Immature natural killer cell (primary cell): ENCODE data around the gene BACH2. TPM values are rescaled to one million over a fixed set of nuclear protein-coding genes. Genes with fewer than 3 reads are reported as not detected.
A peak's percentile ranks its signal among the peaks of the same experiment; 100 is the strongest.
"Not testable (repeated sequence)": the region's sequence is repeated elsewhere in the genome, so short reads cannot be mapped to it uniquely, and the experiment has no call there.

ENCODE experiments used
- DNase-seq, 3 donors: peaks; one replicate each; pipeline ENCODE4 v3.0.0; 2022; ENCODE audit warnings: mixed read lengths in 1 of 3
- H3K27ac Mint-ChIP-seq, 6 donors: one replicate each; pipeline ENCODE4 v1.8.0; 2020; ENCODE audit warnings: mixed read lengths in 6 of 6, mild to moderate bottlenecking in 5 of 6, inconsistent platforms in 4 of 6, moderate library complexity in 3 of 6
- H3K27me3 Mint-ChIP-seq, 3 donors: one replicate each; pipeline ENCODE4 v1.8.0; 2020 to 2021; ENCODE audit warnings: low read depth in 3 of 3, mild to moderate bottlenecking in 3 of 3, mixed read lengths in 3 of 3, moderate library complexity in 3 of 3, inconsistent platforms in 1 of 3
- H3K36me3 Mint-ChIP-seq, 3 donors: one replicate each; pipeline ENCODE4 v1.8.0; 2020; ENCODE audit warnings: mixed read lengths in 3 of 3, inconsistent platforms in 2 of 3, mild to moderate bottlenecking in 2 of 3
- H3K4me1 Mint-ChIP-seq, 2 donors: one replicate each; pipeline ENCODE4 v1.8.0; 2020; ENCODE audit warnings: inconsistent platforms in 2 of 2, mild to moderate bottlenecking in 2 of 2, mixed read lengths in 2 of 2, moderate library complexity in 1 of 2
- H3K4me3 Mint-ChIP-seq, 5 donors: one replicate each; pipeline ENCODE4 v1.8.0; 2020; ENCODE audit warnings: mild to moderate bottlenecking in 5 of 5, mixed read lengths in 5 of 5, inconsistent platforms in 3 of 5, moderate library complexity in 3 of 5
- H3K9me3 Mint-ChIP-seq, 6 donors: one replicate each; pipeline ENCODE4 v1.8.0; 2020; ENCODE audit warnings: mild to moderate bottlenecking in 6 of 6, mixed read lengths in 6 of 6, inconsistent platforms in 4 of 6, moderate library complexity in 3 of 6
- polyA plus RNA-seq, 3 donors: library from polyadenylated mRNA; unstranded; fragments of 300-500 nt; fragmentation: Illumina TruSeq; gene quantifications; one replicate each; pipeline ENCODE4 v1.2.3, GENCODE V29; 2021

BACH2 gene
- polyA plus RNA-seq, 3 donors from 2014 or later = 2.3 to 8.1 (median 8.0) TPM

DNA sequence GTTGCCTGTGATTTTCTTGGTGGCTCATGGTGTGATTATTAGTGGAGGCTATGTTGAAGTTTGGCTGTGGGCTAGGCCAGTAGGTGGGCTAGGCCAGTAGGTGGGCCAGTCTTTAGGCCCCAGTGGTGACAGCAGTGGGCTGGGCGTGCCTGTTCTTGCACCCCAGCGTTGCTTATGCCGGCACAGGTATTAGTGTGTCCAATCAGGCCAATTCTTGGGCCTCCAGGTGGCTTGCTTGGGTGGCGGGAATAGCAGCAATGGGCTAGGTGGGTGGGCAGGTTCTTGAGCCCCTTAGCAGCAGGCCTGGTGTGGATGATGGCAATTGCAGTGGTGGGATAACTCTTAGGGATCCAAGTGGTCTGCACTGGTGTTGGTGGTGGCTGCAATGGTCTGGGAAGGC lies 379.4 kb downstream of the BACH2 start:
- Mint-ChIP-seq H3K4me3 (no peak overlapping the region), H3K36me3 (peaks cover 5 to 13% (median 9%) of the 10 kb centered on the region in 3 donors), H3K27ac (no peak overlapping the region), H3K9me3 (peaks cover 6 to 20% (median 13%) of the 10 kb centered on the region in 6 donors), H3K4me1 (no peaks in the 10 kb centered on the region), H3K27me3 (peaks cover 1 to 5% (median 3%) of the 10 kb centered on the region in 3 donors)
- no peak for DNase-seq

- Mint-ChIP-seq H3K9me3 (peaks cover 6 to 20% (median 13%) of the 10 kb centered on the region in 6 donors), H3K4me1 (no peaks in the 10 kb centered on the region), H3K36me3 (peaks cover 5 to 13% (median 9%) of the 10 kb centered on the region in 3 donors), H3K27ac (no peak overlapping the region), H3K4me3 (no peak overlapping the region), H3K27me3 (peaks cover 1 to 5% (median 3%) of the 10 kb centered on the region in 3 donors)
- no peak for DNase-seq
Measured at GRCh38 chr6:89916136-89916920, 380.3 kb downstream of the BACH2 start.

- peaks cover 0 to 5% (median 0%) of the 10 kb centered on the region in 6 donors for H3K9me3 Mint-ChIP-seq
- no peak overlapping the region for H3K4me3 Mint-ChIP-seq
- DNase-seq = no peak
- H3K27me3 Mint-ChIP-seq = peaks cover 3 to 6% (median 4%) of the 10 kb centered on the region in 3 donors
- no peak overlapping the region for H3K27ac Mint-ChIP-seq
- peaks cover 4 to 8% of the 10 kb centered on the region in 2 donors for H3K4me1 Mint-ChIP-seq
- H3K36me3 Mint-ChIP-seq = no peaks in the 10 kb centered on the region
Measured at GRCh38 chr6:89910902-89911240, 385.8 kb downstream of the BACH2 start.

DNA sequence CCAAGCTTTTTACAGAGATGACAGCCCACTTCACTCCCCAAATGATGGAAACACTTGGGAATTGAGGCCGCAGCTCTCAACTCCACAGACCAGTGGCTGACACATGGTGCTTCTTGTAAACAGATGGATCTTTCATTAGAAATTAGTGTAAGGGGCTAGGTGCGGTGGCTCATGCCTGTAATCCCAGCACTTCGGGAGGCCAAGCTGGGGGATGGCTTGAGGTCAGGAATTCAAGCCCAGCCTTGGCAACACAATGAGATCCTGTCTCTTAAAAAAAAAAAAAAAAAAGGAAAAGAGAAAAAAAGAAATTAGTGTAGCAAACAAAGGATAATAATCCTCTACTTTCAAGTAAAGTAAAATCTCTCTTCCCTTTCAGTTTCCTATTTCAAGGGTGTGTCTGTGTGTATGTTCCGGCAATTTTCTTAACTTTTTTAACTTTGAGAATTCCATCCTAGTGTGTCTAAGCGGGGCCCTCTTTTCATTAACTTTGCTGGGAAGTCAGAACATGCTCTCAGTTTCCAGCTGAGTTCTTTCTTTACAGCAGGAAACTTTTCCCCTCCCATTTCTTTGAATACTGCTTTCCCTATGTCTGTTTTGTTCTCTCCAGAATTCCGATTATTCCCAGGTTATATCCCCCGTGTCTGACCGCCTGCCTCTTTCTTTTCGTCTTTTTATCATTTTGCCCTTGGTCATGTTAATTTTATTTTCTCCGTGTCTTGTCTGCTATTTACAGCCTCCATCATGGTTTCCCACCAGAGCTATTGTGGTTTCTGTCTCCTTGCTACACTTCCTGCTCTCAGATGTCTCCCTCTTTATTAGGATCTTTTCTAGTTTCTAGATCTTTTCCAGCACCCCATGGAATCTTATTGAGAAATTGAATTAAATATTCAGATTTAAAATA lies 386.4 kb downstream of the BACH2 start:
- H3K9me3 Mint-ChIP-seq, H3K36me3 Mint-ChIP-seq, H3K4me1 Mint-ChIP-seq, DNase-seq, H3K27me3 Mint-ChIP-seq: not testable (repeated sequence)
- peak overlapping the region in 3 of 5 donors; percentile 21 to 51 (median 23) for H3K4me3 Mint-ChIP-seq
- peak overlapping the region in 2 of 6 donors; percentile 58 to 62 for H3K27ac Mint-ChIP-seq

DNA sequence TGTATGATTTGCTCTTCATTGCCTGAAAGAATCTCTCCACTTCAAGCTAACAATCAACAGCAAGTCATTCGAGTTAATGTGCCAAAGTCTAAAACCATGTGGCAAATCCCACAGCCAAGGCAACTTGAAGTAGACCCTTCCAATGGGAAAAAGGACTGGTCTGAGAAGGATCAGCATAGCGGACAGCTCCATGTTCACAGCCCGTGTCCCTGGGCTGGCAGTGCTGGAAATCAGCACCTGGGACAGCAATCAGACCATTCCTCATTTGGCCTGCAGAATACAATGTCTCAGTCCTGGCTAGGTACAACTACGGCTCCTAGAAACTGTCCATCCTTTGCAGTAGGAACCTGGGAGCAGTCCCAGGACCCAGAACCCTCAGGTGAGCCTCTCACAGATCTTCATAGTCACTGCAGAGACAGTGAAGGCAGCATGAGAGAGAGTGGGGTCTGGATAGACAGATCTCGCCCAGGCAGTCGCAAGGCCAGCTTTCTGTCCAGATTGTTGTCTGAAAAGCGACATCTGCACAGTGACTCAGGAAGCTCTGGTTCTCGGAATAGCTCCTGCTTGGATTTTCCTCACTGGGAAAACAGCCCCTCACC lies 401.3 kb downstream of the BACH2 start:
- H3K27me3 Mint-ChIP-seq = peaks cover 6 to 23% (median 19%) of the 10 kb centered on the region in 3 donors

GRCh38 chr6:89894169-89894568 lies 402.5 kb downstream of the BACH2 start, which contains the start of gene GJA10:
GJA10 (plus strand) TSS chr6:89894469; CDS start chr6:89894469, 0 bp downstream.
- no peak within 1 kb of the TSS for H3K4me3 Mint-ChIP-seq
- H3K9me3 Mint-ChIP-seq = no peaks in the 10 kb centered on the region
- peaks cover 5 to 22% (median 13%) of the 10 kb centered on the region in 3 donors for H3K27me3 Mint-ChIP-seq
- no peaks in the 10 kb centered on the region for H3K4me1 Mint-ChIP-seq
- no peaks in the 10 kb centered on the region for H3K36me3 Mint-ChIP-seq
- DNase-seq = no peak
- no peak within 1 kb of the TSS for H3K27ac Mint-ChIP-seq

More for the DNA sequence above, 401.3 kb downstream of the BACH2 start:
- Mint-ChIP-seq H3K36me3 (no peaks in the 10 kb centered on the region), H3K9me3 (no peaks in the 10 kb centered on the region), H3K4me1 (no peaks in the 10 kb centered on the region), H3K4me3 (no peak overlapping the region), H3K27ac (no peak overlapping the region)
- DNase-seq = no peak

- peaks cover 5 to 21% (median 13%) of the 10 kb centered on the region in 3 donors for H3K27me3 Mint-ChIP-seq
- H3K27ac Mint-ChIP-seq, H3K4me3 Mint-ChIP-seq, H3K9me3 Mint-ChIP-seq, H3K36me3 Mint-ChIP-seq, DNase-seq, H3K4me1 Mint-ChIP-seq: not testable (repeated sequence)
Measured at GRCh38 chr6:89892577-89892976, 404.1 kb downstream of the BACH2 start.

GRCh38 chr6:89890845-89891528 lies 405.7 kb downstream of the BACH2 start:
- peaks cover under 1 to 18% (median 9%) of the 10 kb centered on the region in 3 donors for H3K27me3 Mint-ChIP-seq
- H3K4me1 Mint-ChIP-seq, H3K4me3 Mint-ChIP-seq, H3K9me3 Mint-ChIP-seq, DNase-seq, H3K27ac Mint-ChIP-seq, H3K36me3 Mint-ChIP-seq: not testable (repeated sequence)

GRCh38 chr6:89888871-89889270 lies 407.8 kb downstream of the BACH2 start:
- no peaks in the 10 kb centered on the region for H3K9me3 Mint-ChIP-seq
- no peaks in the 10 kb centered on the region for H3K36me3 Mint-ChIP-seq
- H3K4me1 Mint-ChIP-seq = no peaks in the 10 kb centered on the region
- no peak overlapping the region for H3K4me3 Mint-ChIP-seq
- DNase-seq = no peak
- peaks cover 2 to 15% (median 10%) of the 10 kb centered on the region in 3 donors for H3K27me3 Mint-ChIP-seq
- H3K27ac Mint-ChIP-seq = no peak overlapping the region

GRCh38 chr6:89888138-89888514 lies 408.5 kb downstream of the BACH2 start:
- H3K4me3 Mint-ChIP-seq = no peak overlapping the region
- H3K36me3 Mint-ChIP-seq = no peaks in the 10 kb centered on the region
- H3K27ac Mint-ChIP-seq = no peak overlapping the region
- peaks cover 2 to 13% (median 10%) of the 10 kb centered on the region in 3 donors for H3K27me3 Mint-ChIP-seq
- DNase-seq = no peak
- H3K9me3 Mint-ChIP-seq = no peaks in the 10 kb centered on the region
- no peaks in the 10 kb centered on the region for H3K4me1 Mint-ChIP-seq

DNA sequence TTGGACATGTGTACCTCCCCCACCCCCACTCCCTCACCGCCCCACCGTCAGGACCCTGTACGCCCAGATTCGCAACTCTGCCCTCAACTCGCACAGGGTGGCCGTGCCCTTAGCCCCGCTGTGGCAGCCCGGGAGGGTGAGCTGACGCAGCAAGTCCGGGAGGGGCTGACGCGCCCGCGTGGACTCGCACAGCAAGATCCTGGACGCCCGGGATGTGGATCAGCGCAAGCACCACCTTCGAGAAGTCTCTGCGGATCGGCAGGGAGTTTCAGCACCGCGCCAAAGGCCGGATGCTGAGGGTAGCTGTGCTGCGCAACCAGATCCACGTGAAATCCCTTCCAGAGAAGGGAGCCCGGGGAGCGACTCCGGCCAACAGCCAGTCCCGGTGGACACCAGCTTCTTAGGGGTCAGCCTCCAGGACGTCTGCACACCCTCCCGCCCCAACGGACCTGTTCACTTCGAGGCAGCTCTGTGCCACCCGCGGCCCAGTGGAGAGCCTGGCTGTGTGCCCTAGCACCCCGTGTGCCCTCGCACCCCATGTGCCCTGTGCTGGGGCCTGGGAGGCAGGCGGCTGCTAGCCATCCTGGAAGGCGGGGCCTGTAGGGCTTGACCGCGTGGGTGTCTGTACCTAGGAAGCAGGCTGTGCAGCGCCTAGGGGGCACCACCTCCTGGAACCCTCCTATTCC lies 409.0 kb downstream of the BACH2 start:
- no peak for DNase-seq

DNA sequence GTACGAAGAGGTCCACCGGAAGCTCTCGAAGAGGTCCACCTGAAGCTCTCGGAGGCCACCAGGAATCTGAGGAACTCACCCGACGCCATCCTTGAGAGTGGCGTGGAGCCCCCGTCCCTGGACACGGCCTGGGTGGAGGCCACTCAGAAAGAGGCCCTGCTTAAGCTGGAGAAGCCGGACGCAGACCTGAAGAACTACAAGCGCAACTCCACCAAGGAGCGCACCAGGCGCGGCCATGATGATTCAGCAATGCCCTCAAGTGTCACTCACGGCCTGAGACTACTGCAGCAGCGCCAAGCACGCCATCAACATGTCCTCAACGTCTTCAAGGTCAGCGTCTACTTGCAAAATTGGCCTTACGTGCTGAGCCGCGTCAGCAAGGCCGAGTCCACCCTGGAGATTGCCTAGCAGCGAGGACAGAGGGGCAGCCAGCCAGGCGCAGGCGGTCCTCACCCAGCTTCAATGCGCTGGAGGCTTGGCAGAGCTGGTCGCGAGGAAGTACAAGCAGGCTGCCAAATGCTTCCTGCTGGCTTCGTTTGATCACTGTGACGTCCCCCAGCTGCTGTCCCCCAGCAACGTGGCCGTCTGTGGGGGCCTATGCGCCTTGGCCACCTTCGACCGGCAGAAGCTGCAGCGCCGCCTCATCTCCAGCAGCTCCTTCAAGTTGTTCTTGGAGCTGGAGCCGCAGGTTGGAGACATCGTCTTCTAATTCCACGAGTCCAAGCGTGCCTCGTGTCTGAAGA lies 410.1 kb downstream of the BACH2 start:
- no peak overlapping the region for H3K4me3 Mint-ChIP-seq
- no peaks in the 10 kb centered on the region for H3K36me3 Mint-ChIP-seq
- no peaks in the 10 kb centered on the region for H3K9me3 Mint-ChIP-seq
- H3K27me3 Mint-ChIP-seq = peaks cover 2 to 12% (median 10%) of the 10 kb centered on the region in 3 donors
- no peak overlapping the region for H3K27ac Mint-ChIP-seq
- no peak for DNase-seq
- H3K4me1 Mint-ChIP-seq = no peaks in the 10 kb centered on the region

More for the DNA sequence above, 409.0 kb downstream of the BACH2 start:
- Mint-ChIP-seq H3K4me1 (no peaks in the 10 kb centered on the region), H3K27me3 (peaks cover 2 to 13% (median 10%) of the 10 kb centered on the region in 3 donors), H3K9me3 (no peaks in the 10 kb centered on the region), H3K4me3 (no peak overlapping the region), H3K36me3 (no peaks in the 10 kb centered on the region), H3K27ac (no peak overlapping the region)
